ENCODE results near the gene DYNC1H1.
A peak's percentile ranks its signal among the peaks of the same experiment; 100 is the strongest.

Gene DYNC1H1

DNA sequence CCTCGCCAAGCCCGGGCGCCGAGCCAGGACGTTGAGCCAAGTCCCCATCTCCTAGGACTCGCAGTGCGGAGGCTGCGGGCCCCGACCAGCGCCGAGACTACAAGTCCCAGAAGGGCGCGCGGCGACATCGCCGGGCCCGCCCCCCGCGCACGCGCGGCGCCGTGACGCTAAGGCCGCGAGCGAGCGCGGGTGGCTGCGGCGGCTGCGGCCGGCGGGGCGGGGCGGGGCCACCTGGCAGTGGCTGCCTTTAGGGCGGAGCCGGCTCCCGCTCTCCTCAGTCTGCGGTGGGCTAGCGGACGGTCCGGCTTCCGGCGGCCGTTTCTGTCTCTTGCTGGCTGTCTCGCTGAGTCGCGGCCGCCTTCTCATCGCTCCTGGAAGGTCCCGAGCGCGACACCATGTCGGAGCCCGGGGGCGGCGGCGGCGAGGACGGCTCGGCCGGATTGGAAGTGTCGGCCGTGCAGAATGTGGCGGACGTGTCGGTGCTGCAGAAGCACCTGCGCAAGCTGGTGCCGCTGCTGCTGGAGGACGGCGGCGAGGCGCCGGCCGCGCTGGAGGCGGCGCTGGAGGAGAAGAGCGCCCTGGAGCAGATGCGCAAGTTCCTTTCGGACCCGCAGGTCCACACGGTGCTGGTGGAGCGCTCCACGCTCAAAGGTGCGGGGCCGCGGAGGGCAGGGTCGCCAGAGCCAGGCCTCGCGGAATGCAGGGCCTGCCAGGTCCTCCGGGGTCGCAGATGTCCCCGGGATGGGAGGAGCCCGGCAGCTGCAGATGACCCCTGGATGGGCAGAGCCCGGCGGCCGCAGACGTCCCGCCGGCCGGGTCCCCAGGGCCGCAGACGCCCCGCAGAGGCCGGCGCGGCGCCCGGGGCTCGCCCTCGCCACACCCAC is at the start of gene DYNC1H1 (continued):
- TF ChIP-seq, protein P1, sequence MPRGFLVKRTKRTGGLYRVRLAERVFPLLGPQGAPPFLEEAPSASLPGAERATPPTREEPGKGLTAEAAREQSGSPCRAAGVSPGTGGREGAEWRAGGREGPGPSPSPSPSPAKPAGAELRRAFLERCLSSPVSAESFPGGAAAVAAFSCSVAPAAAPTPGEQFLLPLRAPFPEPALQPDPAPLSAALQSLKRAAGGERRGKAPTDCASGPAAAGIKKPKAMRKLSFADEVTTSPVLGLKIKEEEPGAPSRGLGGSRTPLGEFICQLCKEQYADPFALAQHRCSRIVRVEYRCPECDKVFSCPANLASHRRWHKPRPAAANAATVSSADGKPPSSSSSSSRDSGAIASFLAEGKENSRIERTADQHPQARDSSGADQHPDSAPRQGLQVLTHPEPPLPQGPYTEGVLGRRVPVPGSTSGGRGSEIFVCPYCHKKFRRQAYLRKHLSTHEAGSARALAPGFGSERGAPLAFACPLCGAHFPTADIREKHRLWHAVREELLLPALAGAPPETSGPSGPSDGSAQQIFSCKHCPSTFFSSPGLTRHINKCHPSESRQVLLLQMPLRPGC (tag by site-specific recombination; IDR thresholded peaks at IDR 0.05) = no peak; the same call in 1 of the 2 replicates
- TF ChIP-seq, protein P2, sequence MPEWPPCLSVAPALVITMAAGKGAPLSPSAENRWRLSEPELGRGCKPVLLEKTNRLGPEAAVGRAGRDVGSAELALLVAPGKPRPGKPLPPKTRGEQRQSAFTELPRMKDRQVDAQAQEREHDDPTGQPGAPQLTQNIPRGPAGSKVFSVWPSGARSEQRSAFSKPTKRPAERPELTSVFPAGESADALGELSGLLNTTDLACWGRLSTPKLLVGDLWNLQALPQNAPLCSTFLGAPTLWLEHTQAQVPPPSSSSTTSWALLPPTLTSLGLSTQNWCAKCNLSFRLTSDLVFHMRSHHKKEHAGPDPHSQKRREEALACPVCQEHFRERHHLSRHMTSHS (tag by site-specific recombination; IDR thresholded peaks at IDR 0.05) = no peak
- TF ChIP-seq HOXC10 (CRISPR knock-in tag; IDR thresholded peaks at IDR 0.05) (no peak), ZNF501 (tag by site-specific recombination; IDR thresholded peaks at IDR 0.05) (peak; percentile 94), ZNF843 (tag by site-specific recombination; IDR thresholded peaks at IDR 0.05) (peak; percentile 52), SP3 (tag by site-specific recombination; IDR thresholded peaks at IDR 0.05) (peak; percentile 30), ZNF658 (tag by site-specific recombination; IDR thresholded peaks at IDR 0.05) (no peak), ZNF837 (tag by site-specific recombination; IDR thresholded peaks at IDR 0.05) (0 out of 2 replicates have a peak, but pooled peaks have one; percentile 45), YY1 (tag by site-specific recombination; IDR thresholded peaks at IDR 0.05) (peak; percentile 67; the same call in 1 of the 2 replicates), OSR2 (tag by site-specific recombination; IDR thresholded peaks at IDR 0.05) (peak; percentile 28; the same call in 1 of the 2 replicates), ZNF214 (tag by site-specific recombination; IDR thresholded peaks at IDR 0.05; ENCODE audit: borderline replicate concordance) (no peak), ZFP41 (tag by site-specific recombination; IDR thresholded peaks at IDR 0.05; ENCODE audit: borderline replicate concordance) (no peak), ZNF610 (tag by site-specific recombination; IDR thresholded peaks at IDR 0.05; ENCODE audit: borderline replicate concordance) (no peak), ZNF24 (tag by site-specific recombination; IDR thresholded peaks at IDR 0.05) (0 out of 2 replicates have a peak, but pooled peaks have one; percentile 51), ZNF133 (tag by site-specific recombination; IDR thresholded peaks at IDR 0.05) (no peak; the same call in 1 of the 2 replicates), ZNF274 (IDR thresholded peaks at IDR 0.05; ENCODE audit: low read length) (no peak), ZNF274 (tag by site-specific recombination; IDR thresholded peaks at IDR 0.05; ENCODE audit: borderline replicate concordance) (no peak), OVOL3 (tag by site-specific recombination; IDR thresholded peaks at IDR 0.05) (no peak; the same call in 1 of the 2 replicates), ZNF548 (tag by site-specific recombination; IDR thresholded peaks at IDR 0.05) (no peak), SP2 (tag by site-specific recombination; IDR thresholded peaks at IDR 0.05) (peak; percentile 43), ZBTB48 (tag by site-specific recombination; IDR thresholded peaks at IDR 0.05) (peak; percentile 73; the same call in 1 of the 2 replicates), KLF7 (tag by site-specific recombination; IDR thresholded peaks at IDR 0.05; ENCODE audit: borderline replicate concordance) (0 out of 2 replicates have a peak, but pooled peaks have one; percentile 69), GLI4 (tag by site-specific recombination; IDR thresholded peaks at IDR 0.05) (peak; percentile 40; the same call in 1 of the 2 replicates)
- TF ChIP-seq, protein P3, sequence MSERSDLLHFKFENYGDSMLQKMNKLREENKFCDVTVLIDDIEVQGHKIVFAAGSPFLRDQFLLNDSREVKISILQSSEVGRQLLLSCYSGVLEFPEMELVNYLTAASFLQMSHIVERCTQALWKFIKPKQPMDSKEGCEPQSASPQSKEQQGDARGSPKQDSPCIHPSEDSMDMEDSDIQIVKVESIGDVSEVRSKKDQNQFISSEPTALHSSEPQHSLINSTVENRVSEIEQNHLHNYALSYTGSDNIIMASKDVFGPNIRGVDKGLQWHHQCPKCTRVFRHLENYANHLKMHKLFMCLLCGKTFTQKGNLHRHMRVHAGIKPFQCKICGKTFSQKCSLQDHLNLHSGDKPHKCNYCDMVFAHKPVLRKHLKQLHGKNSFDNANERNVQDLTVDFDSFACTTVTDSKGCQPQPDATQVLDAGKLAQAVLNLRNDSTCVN (tag by site-specific recombination; optimal IDR thresholded peaks at IDR 0.05) = peak; percentile 81
- TF ChIP-seq, protein P4, sequence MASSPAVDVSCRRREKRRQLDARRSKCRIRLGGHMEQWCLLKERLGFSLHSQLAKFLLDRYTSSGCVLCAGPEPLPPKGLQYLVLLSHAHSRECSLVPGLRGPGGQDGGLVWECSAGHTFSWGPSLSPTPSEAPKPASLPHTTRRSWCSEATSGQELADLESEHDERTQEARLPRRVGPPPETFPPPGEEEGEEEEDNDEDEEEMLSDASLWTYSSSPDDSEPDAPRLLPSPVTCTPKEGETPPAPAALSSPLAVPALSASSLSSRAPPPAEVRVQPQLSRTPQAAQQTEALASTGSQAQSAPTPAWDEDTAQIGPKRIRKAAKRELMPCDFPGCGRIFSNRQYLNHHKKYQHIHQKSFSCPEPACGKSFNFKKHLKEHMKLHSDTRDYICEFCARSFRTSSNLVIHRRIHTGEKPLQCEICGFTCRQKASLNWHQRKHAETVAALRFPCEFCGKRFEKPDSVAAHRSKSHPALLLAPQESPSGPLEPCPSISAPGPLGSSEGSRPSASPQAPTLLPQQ (tag by site-specific recombination; IDR thresholded peaks at IDR 0.05) = peak; percentile 61; the same call in 1 of the 2 replicates
- TF ChIP-seq, protein P5, sequence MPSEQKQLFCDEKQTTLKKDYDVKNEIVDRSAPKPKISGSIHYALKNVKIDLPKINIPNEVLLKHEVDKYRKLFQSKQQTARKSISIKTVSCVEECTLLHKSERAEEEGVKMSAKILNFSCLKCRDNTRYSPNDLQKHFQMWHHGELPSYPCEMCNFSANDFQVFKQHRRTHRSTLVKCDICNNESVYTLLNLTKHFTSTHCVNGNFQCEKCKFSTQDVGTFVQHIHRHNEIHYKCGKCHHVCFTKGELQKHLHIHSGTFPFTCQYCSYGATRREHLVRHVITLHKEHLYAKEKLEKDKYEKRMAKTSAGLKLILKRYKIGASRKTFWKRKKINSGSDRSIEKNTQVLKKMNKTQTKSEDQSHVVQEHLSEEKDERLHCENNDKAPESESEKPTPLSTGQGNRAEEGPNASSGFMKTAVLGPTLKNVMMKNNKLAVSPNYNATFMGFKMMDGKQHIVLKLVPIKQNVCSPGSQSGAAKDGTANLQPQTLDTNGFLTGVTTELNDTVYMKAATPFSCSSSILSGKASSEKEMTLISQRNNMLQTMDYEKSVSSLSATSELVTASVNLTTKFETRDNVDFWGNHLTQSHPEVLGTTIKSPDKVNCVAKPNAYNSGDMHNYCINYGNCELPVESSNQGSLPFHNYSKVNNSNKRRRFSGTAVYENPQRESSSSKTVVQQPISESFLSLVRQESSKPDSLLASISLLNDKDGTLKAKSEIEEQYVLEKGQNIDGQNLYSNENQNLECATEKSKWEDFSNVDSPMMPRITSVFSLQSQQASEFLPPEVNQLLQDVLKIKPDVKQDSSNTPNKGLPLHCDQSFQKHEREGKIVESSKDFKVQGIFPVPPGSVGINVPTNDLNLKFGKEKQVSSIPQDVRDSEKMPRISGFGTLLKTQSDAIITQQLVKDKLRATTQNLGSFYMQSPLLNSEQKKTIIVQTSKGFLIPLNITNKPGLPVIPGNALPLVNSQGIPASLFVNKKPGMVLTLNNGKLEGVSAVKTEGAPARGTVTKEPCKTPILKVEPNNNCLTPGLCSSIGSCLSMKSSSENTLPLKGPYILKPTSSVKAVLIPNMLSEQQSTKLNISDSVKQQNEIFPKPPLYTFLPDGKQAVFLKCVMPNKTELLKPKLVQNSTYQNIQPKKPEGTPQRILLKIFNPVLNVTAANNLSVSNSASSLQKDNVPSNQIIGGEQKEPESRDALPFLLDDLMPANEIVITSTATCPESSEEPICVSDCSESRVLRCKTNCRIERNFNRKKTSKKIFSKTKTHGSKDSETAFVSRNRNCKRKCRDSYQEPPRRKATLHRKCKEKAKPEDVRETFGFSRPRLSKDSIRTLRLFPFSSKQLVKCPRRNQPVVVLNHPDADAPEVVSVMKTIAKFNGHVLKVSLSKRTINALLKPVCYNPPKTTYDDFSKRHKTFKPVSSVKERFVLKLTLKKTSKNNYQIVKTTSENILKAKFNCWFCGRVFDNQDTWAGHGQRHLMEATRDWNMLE (tag by site-specific recombination; conservative IDR thresholded peaks at IDR 0.05; ENCODE audit: low read depth) = no peak
- TF ChIP-seq, protein P6, sequence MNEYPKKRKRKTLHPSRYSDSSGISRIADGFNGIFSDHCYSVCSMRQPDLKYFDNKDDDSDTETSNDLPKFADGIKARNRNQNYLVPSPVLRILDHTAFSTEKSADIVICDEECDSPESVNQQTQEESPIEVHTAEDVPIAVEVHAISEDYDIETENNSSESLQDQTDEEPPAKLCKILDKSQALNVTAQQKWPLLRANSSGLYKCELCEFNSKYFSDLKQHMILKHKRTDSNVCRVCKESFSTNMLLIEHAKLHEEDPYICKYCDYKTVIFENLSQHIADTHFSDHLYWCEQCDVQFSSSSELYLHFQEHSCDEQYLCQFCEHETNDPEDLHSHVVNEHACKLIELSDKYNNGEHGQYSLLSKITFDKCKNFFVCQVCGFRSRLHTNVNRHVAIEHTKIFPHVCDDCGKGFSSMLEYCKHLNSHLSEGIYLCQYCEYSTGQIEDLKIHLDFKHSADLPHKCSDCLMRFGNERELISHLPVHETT (tag by site-specific recombination; IDR thresholded peaks at IDR 0.05) = no peak
